IPS-15b (cell line): ENCODE data around the gene GYPC.

Experiments
- H3K27me3 ChIP-seq: one replicate; pipeline ENCODE4 v1.6.1; 2013; ENCODE audit warnings: low read length; ENCODE audit not compliant: control insufficient read depth, insufficient read depth
- H3K36me3 ChIP-seq: one replicate; pipeline ENCODE4 v1.6.1; 2013; ENCODE audit warnings: low read length; ENCODE audit not compliant: control insufficient read depth, insufficient read depth
- H3K4me1 ChIP-seq: one replicate; pipeline ENCODE4 v1.6.1; 2013; ENCODE audit warnings: mild to moderate bottlenecking, low read length; ENCODE audit not compliant: control insufficient read depth, insufficient read depth
- H3K4me3 ChIP-seq: one replicate; pipeline ENCODE4 v1.5.1; 2013; ENCODE audit warnings: low read depth, low read length
- H3K9ac ChIP-seq: one replicate; pipeline ENCODE4 v1.6.1; 2013; ENCODE audit warnings: low read depth, mild to moderate bottlenecking, low read length
- H3K9me3 ChIP-seq: one replicate; pipeline ENCODE4 v1.6.1; 2013; ENCODE audit warnings: mild to moderate bottlenecking, low read length; ENCODE audit not compliant: control insufficient read depth, insufficient read depth

GYPC gene

GRCh38 chr2:126655500-126656430 is at the start of gene GYPC:
Gene GYPC (plus strand): TSS chr2:126656158. CDS start chr2:126656264, 106 bp downstream.
- Histone ChIP-seq H3K4me1 (peaks cover 29% of the 10 kb centered on the region), H3K4me3 (peak within 1 kb of the TSS; percentile 60), H3K9me3 (no peaks in the 10 kb centered on the region), H3K27me3 (peaks cover 5% of the 10 kb centered on the region), H3K9ac (peak within 1 kb of the TSS; percentile 73), H3K36me3 (no peaks in the 10 kb centered on the region)

- H3K4me1 ChIP-seq, result no peaks in the 10 kb centered on the region
- H3K9me3 ChIP-seq, result no peaks in the 10 kb centered on the region
- no peaks in the 10 kb centered on the region for H3K27me3 ChIP-seq
- H3K4me3 ChIP-seq, result no peak overlapping the region
- H3K9ac ChIP-seq, result no peak overlapping the region
- no peaks in the 10 kb centered on the region for H3K36me3 ChIP-seq
Measured at GRCh38 chr2:126614524-126615227, 41.3 kb upstream of the GYPC start.

- no peaks in the 10 kb centered on the region for H3K4me1 ChIP-seq
- H3K4me3 ChIP-seq, result no peak overlapping the region
- H3K9ac ChIP-seq, result no peak overlapping the region
- no peaks in the 10 kb centered on the region for H3K9me3 ChIP-seq
- no peaks in the 10 kb centered on the region for H3K27me3 ChIP-seq
- H3K36me3 ChIP-seq, result no peaks in the 10 kb centered on the region
Measured at GRCh38 chr2:126616606-126617069, 39.3 kb upstream of the GYPC start.

- Histone ChIP-seq H3K36me3 (no peaks in the 10 kb centered on the region), H3K4me1 (no peaks in the 10 kb centered on the region), H3K27me3 (no peaks in the 10 kb centered on the region), H3K9me3 (no peaks in the 10 kb centered on the region), H3K9ac (no peak overlapping the region), H3K4me3 (no peak overlapping the region)
Measured at GRCh38 chr2:126620302-126620701, 35.7 kb upstream of the GYPC start.

- Histone ChIP-seq H3K4me3 (no peak overlapping the region), H3K9me3 (no peaks in the 10 kb centered on the region), H3K36me3 (no peaks in the 10 kb centered on the region), H3K4me1 (no peaks in the 10 kb centered on the region), H3K27me3 (no peaks in the 10 kb centered on the region), H3K9ac (no peak overlapping the region)
Measured at GRCh38 chr2:126623000-126623399, 33.0 kb upstream of the GYPC start.

GRCh38 chr2:126627643-126628042 is 28.3 kb upstream of the GYPC start:
- Histone ChIP-seq H3K4me3 (no peak overlapping the region), H3K9ac (no peak overlapping the region), H3K27me3 (no peaks in the 10 kb centered on the region), H3K9me3 (no peaks in the 10 kb centered on the region), H3K36me3 (no peaks in the 10 kb centered on the region), H3K4me1 (no peaks in the 10 kb centered on the region)

GRCh38 chr2:126634273-126634861 is 21.6 kb upstream of the GYPC start:
- Histone ChIP-seq H3K27me3 (no peaks in the 10 kb centered on the region), H3K9me3 (no peaks in the 10 kb centered on the region), H3K4me3 (no peak overlapping the region), H3K4me1 (no peaks in the 10 kb centered on the region), H3K9ac (no peak overlapping the region), H3K36me3 (no peaks in the 10 kb centered on the region)

- Histone ChIP-seq H3K9me3 (no peaks in the 10 kb centered on the region), H3K36me3 (no peaks in the 10 kb centered on the region), H3K4me1 (no peaks in the 10 kb centered on the region), H3K9ac (no peak overlapping the region), H3K4me3 (no peak overlapping the region), H3K27me3 (no peaks in the 10 kb centered on the region)
Measured at GRCh38 chr2:126635281-126635680, 20.7 kb upstream of the GYPC start.

GRCh38 chr2:126635736-126636135 is 20.2 kb upstream of the GYPC start:
- H3K9me3 ChIP-seq, result no peaks in the 10 kb centered on the region
- H3K4me3 ChIP-seq, result no peak overlapping the region
- no peaks in the 10 kb centered on the region for H3K36me3 ChIP-seq
- no peaks in the 10 kb centered on the region for H3K27me3 ChIP-seq
- no peaks in the 10 kb centered on the region for H3K4me1 ChIP-seq
- no peak overlapping the region for H3K9ac ChIP-seq

GRCh38 chr2:126637386-126637785 is 18.6 kb upstream of the GYPC start:
- Histone ChIP-seq H3K27me3 (no peaks in the 10 kb centered on the region), H3K9me3 (no peaks in the 10 kb centered on the region), H3K36me3 (no peaks in the 10 kb centered on the region), H3K9ac (no peak overlapping the region), H3K4me3 (no peak overlapping the region), H3K4me1 (no peaks in the 10 kb centered on the region)

- no peaks in the 10 kb centered on the region for H3K36me3 ChIP-seq
- H3K27me3 ChIP-seq, result no peaks in the 10 kb centered on the region
- H3K9ac ChIP-seq, result no peak overlapping the region
- H3K9me3 ChIP-seq, result no peaks in the 10 kb centered on the region
- peaks cover 6% of the 10 kb centered on the region for H3K4me1 ChIP-seq
- H3K4me3 ChIP-seq, result no peak overlapping the region
Measured at GRCh38 chr2:126638746-126639145, 17.2 kb upstream of the GYPC start.
